Measurements from ENCODE around the gene DTD1.

The DTD1 gene

DNA sequence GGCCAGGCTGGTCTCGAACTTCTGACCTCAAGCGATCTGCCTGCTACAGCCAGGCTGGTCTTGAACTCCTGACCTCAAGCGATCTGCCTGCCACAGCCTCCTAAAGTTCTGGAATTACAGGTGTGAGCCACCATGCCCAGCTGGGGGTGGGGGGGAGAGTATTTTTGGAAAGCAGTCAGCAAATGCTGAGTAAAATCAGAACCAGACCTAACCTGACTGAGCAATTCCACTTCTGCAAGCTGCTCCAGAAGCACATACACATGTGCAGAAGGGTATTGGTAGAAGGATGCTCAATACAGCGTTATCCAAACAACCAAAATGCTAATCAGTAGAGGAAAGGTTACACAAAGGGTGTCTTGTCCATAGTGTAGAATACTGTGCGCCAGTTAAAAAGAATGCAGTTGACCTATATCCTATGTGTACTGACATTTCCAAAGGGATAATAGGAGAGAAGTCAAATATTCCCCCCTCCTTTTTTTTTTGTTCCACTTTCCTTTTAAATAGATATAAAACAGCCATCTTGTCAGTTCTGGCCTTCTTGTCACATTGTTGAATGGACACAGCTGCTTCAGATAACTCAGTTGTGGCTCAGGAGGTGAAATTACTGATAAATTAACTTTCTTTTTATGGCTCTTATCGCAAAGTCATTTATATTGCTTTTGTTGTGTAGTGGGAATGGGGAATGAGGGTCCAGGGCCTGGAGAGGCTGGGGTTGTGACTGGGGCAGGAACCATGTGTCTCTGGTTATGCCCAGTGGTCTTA is 74.6 kb downstream of the DTD1 start:
- DNase-seq, result no peak

DNA sequence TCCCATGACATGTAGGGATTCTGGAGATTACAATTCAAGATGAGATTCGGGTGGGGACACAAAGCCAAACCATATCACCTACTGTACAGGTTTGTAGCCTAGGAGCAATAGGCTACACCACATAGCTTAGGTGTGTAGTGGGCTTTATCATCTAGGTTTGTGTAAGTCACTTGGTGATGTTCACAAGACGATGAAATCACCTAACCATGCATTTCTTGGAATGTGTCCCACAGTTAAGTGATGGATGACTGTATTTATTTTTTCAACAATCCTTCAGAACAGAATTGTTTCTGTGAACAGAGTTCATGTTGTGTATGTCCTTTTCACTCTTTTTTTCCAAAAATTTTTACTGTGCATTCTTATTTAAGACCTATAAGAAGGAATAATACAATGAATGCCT is 76.1 kb downstream of the DTD1 start:
- DNase-seq, result no peak

- no peak for DNase-seq
Observed at GRCh38 chr20:18665135-18665534, 77.3 kb downstream of the DTD1 start.

DNA sequence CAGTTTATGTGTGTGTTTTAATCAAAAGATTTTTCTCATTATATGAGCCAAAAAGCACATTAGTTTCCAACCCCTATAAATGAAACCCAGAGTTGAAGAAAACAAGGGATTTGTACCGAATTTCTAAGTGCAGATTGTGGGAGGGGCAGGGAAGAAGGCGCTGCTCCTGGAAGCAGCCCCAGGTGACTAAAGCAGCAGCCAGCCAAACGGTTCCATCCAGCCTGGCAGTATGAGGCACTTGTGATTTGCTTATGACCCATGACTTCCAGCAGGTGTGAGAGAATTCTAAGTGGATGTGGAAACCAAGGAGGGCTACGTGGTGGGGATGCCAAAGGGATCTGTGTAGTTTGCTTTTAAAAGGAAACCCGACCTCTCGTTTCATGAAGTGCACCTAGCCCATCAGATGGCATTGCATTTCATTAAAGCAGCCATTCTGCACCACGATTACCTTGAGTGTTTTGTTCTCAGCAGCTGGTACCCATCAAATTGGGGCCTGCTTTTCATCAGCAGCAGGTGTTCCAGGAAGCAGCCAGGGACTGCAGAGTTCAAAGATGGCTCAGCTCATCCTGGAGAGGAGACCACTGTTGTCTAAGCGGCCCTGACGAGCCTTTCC is 79.1 kb downstream of the DTD1 start:
- no peak for DNase-seq

GRCh38 chr20:18669241-18670019 is 81.6 kb downstream of the DTD1 start:
- DNase-seq, result no peak

DNA sequence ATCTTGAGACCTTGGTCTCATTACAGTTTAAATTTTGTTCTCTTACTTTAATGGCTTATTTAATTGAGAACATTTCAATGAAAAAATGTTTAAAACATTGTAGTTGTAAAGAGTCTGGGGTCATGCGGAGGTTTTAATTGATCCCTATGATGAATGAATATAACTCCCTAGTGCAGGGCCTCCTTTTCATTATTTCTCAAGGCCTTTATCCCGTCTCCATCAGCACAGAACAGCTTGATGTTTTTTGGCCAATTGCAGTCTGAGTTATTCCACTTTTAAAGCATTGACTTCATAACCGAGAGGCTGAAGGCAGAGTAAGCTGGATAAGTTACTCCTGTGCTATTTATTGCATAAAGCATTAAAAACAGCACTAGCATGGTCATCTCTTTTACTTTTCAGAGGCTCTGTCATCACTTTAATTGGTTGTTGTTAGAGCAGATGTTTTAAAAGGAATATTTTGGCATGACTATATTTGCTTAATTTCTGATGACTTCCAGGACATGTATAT is 83.4 kb downstream of the DTD1 start:
- DNase-seq, result no peak

DNA sequence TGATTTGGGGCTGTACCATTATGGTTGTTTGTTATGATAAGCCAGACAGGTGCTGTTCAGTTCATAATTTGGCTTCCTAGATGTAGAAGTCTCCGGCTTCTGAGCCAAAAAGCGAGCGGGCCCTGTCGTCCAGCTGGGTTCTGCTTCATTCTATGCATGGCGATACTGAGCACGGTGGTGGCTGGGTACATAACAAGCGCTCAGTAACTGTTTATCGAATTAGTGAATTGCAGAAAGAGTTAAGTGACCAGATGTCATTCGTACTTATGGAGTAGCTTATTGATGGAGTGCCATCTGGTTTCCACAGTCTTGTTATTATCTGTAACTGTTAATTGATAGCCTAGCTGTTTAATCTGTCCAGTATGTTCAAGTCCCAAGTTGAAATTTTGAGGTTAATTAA is 85.0 kb downstream of the DTD1 start:
- no peak for DNase-seq

GRCh38 chr20:18676396-18676795 is 88.5 kb downstream of the DTD1 start:
- no peak for DNase-seq

GRCh38 chr20:18677126-18677525 is 89.3 kb downstream of the DTD1 start:
- no peak for DNase-seq

DNA sequence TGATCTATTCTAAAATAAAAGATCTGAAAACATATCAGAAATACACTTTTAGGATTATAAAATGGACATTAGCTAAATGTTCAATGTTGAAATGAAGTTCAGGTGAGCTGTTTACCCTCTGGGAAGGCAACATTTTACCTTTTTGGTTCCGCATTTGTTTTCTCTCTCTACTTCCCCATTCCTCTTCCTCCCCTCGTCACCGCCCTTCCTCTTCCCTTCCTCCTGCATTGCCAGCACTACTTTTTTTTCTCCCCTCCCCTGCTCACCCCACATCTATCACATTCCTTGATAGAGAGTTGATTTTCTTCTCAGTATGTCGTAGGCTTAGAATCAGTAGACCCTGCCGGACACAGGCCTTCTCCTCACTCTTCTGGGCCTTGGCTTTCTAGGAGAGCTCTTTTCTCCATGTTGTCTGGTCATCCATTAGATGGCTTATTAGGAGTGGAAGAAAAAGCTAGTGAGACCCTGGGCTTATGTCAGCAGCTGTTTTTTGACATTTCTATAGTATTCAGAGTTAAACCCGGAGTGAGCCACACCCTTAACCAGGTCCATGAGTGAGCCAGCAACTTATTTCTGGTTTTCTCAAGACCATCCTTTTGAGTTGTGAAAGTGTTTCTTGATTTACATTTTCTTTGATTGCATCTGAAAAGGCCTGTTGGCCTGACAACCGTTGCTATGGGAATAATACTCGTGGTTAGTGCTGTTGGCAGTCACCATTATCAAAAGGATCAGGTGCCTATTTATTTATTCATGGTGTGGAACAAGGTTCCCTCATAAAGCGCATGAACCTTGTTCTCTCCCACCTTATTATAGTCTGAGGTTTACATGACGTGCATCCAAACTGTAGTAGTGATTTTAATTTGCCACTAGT is 90.9 kb downstream of the DTD1 start:
- DNase-seq, result peak in 25 of 56 donors; percentile 2 to 72 (median 20)

GRCh38 chr20:18683839-18684238 is 96.0 kb downstream of the DTD1 start:
- DNase-seq, result no peak

GRCh38 chr20:18684775-18685174 is 96.9 kb downstream of the DTD1 start:
- no peak for DNase-seq

DNA sequence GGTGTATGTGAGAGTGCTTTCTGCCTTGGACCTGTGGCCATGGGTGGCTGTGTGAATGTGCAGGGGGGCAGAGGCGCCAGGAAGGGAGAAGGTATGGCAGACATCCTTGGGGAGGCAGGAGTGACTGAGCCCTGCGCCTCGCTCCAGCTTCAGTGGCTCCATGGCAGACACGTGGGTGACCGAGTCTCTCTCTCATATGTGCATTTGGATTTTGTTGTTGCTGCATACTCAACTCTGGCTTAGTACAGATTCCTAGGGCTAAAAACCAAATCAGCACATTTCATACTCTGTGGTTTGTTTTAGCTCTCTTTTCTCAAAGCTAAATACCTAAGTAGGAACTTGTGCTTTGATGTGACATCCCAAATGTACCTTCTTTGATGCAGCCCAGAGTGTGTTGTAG is 97.6 kb downstream of the DTD1 start:
- no peak for DNase-seq

DNA sequence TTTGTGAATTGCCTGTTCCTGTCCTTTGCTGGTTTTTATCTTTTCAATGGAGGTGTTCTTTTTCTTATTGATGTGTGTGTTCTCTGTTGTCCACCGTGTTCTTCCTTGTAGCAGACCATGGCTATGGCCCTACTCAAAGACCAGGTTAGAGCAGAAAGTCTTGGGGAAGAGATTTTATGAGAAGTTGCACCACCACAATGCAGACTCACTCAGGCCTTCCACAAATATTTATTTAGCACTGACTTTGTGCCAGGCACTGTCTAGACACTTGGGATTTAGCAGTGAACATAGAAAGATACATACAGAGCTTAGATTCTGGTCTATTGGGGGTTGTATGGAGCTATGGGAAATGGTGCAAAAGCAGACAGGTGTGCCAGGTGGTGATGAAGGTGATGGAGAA is 98.8 kb downstream of the DTD1 start:
- DNase-seq, result no peak

DNA sequence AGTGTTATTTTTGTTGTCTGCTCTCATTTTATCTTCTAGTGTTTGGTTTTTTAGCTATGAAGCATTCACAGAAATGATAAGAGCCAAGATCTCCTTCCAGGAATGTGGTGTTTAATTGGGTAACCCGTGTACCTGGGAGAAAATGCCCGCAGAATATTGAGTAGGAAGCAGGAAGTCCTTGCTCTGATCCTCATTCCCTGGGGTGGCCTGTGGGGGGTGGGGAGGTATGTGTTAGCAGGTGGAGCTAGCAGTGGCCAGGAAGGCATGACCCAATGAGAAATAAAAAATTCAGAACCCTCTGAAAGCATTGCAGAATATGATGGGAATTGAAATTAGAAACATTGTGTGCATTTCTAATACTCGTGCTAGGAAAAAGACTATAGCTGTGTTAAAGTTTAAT is 100.8 kb downstream of the DTD1 start:
- no peak for DNase-seq

GRCh38 chr20:18689557-18689956 is 101.7 kb downstream of the DTD1 start:
- no peak for DNase-seq

DNA sequence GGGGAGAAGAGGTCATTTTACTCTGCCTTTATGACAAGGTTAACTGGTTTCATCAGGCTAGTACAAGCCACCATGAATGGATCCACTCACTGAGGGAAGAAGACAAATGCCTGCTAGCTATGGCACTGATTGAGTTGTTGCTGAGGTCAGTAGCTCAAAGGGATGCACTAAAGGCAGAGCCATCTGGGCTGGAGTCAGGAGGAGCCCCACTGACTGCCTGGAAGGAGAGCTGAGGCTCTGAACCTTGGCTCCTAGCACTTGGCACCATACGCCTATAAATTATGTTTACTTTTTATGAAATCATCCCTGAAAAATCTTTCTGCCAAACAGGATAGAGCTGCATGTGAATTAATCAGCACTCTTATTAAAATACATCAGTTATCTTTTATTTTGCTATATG is 104.6 kb downstream of the DTD1 start:
- DNase-seq, result no peak

DNA sequence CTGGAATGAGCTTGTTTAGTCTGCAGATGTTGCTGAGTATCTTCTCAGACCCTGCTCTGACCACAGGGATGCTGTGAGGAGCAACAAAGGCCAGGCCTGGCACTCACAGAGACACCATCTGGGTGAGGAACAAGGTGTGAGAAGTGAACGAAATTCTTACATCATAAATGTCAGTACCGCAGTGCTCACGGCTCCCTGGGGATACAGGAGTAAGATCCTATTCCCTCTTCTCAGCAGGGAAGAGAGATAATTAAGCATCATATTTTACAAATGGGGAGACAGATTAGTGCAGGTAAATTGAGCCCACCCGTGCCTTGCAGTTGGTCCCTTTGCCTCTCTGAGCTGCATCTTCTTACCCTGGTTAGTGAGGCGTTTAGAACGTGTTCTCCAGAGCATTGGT is 106.2 kb downstream of the DTD1 start:
- no peak for DNase-seq

DNA sequence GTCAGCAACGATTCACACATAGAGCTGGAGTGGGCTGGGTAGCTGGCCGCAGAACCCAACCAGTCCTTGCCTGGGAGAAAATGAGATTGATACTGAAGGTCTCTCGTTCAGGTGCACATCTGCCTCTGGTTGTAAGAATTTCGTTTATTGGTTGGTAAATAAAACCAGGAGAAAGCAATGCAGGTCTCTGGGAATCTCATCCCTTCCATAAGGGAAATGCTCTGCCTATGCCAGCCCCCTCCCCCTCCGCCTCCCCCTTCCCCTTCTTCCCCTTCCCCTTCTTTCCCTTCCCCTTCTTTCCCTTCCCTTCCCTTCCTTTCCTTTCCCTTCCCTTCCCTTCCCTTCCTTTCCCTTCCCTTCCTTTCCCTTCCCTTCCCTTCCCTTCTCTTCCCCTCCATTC is 107.3 kb downstream of the DTD1 start:
- DNase-seq, result no peak

GRCh38 chr20:18698735-18699380 is 111.0 kb downstream of the DTD1 start:
- no peak for DNase-seq

DNA sequence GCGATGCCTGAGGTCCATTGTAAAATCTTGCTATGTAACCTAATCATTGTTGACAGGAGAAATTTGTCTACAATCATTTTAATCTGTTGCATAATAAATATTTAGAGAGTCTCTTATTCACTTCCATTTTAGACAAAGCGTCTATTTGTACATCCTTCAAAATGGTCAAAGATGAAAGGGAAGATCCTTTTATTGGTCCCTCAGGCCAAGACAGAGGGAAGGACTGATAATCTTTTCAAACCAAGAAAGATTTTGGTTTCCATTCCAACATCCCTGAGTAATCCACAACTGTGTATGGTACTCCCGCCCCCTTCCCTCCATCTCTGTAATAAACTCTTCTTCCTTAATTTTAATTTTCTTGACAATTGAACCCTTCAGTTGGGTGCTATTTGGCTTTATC is 114.1 kb downstream of the DTD1 start:
- DNase-seq, result no peak
